GF-D8 (cell line): ENCODE results near the gene RGS5.
A peak's percentile ranks its signal among the peaks of the same experiment; 100 is the strongest.

Source experiments
- DNase-seq: peaks from one replicate; lab custom pipeline; 2025; lab: John Stamatoyannopoulos, UW

The RGS5 gene

GRCh38 chr1:163182330-163182949 lies 20.3 kb downstream of the RGS5 start:
- no peak for DNase-seq

- peak; percentile 55 for DNase-seq
Observed at GRCh38 chr1:163178628-163179027, 24.1 kb downstream of the RGS5 start.

GRCh38 chr1:163176797-163177196 lies 25.9 kb downstream of the RGS5 start:
- no peak for DNase-seq

GRCh38 chr1:163174524-163175437 lies 27.9 kb downstream of the RGS5 start:
- no peak for DNase-seq

DNA sequence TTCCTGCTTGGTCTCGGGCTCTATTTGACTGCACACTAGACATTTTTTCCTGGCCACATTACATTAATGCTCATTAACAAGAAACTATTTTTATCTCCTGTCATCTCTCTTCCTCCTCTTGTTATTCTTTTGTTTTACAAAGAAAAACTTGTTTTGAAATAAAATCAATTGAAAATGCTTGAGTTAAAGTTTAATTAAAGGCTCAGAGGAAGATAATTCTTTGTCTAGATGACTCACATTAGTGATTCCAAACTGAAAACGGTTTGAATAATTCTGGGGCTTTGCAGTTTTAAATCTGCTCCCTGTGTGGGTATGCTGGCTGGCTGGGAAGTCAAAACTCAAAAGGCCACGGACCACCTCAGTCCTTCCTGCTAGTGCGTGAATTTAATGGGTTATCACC lies 29.6 kb downstream of the RGS5 start:
- no peak for DNase-seq

- no peak for DNase-seq
Observed at GRCh38 chr1:163172596-163172995, 30.1 kb downstream of the RGS5 start.

- no peak for DNase-seq
Observed at GRCh38 chr1:163171826-163172225, 30.9 kb downstream of the RGS5 start.

DNA sequence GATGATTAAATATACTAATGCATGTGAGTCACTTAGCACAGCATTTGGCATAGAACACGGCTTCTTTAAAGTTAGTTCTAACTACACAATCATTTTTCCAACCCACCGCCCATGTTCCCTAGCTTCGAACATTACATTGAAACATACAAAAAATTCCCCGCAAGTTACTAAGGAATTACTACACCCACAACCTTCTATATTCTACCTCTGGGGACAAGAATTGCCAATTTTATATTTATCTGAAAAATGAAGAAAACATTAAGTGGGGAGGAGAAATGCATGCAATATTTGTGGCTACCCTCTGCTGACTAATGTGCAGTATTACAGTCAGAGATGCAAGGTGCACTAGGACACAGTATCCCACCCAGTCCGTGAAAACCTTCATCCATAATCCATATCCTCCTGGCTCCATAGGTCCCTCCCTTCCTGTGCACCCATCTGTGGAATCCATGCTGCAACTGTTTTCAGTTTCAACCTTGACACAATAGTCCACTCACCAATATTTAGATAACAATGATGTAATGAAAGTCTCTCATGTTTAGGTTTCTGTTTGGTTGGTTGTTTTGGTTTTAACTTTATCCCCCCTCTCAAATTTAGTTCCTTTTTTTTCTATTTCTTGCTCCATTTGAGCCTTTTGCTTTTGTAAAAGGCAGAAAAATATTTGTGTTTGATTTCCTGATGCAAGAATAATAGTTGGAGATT lies 31.6 kb downstream of the RGS5 start:
- no peak for DNase-seq

- no peak for DNase-seq
Observed at GRCh38 chr1:163170331-163170730, 32.4 kb downstream of the RGS5 start.

- no peak for DNase-seq
Observed at GRCh38 chr1:163169553-163169952, 33.2 kb downstream of the RGS5 start.

DNA sequence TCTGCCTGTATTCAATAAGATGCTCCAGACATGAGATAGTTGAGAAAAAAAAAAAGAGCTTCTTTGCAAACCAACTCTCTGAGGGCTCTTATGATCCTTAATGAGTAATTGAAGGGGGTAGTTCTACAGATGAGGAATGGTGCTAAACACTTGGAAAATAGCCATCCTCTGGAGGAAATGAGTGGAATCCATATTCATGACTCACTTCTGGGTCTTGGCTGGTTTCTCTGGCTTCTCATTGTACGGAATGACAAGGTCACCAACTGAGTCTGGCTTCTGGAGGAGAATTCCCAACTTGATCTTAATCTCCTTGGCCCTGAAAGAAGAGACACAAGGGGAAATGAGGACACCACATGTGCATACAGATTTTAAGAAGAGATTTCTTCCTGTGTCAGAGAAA lies 34.7 kb downstream of the RGS5 start:
- no peak for DNase-seq

DNA sequence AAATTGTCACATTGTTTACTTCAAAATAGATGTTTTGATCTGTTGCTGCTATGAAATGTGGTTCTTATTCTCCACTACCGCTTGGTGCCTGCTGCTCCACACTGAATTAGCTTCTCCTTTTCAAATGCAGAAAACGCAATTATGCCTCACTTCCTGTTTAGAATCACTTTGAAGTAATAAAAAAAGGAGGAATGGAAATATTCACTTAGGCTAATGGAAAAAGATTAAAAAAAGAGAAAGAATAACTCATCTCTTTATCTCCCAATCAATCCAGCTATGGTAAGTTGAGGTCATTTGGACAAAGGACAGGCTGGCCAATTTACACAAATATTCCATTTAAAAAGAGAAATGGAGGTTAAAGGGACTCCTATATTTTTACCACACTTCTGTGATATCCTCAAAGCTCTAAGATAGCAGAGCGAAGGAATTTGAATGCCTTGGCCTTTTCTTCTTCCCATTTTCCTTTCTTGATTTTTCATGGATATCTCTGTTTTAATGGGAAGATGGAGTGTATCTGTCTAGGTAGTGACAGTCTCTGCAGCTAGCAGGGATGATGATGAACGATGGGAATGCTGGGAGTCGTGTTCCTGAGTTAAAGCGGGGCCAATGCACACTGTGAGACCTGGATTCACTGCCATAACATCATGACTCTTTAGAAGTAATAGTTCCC lies 35.7 kb downstream of the RGS5 start:
- DNase-seq, result no peak

- DNase-seq, result no peak
Observed at GRCh38 chr1:163165119-163165518, 37.6 kb downstream of the RGS5 start.

GRCh38 chr1:163163881-163164582 lies 38.7 kb downstream of the RGS5 start:
- no peak for DNase-seq

DNA sequence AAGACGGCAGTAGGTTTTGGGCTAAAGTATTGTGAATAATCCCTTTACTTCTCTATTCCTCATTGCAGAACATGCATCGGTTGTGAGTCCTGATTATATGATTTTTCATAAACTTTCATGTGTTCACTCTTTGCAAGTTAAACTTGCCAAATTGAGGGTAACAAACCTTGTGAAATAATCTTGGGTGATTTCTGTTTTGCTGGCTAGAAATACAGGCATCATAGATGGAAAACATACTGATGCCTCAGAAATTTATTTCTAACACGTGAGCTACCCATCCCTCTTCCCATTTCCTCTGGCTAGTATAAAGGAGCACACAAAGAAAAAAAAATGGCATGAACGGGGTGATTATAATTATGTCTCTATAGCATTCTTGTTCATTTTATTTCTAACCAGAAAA lies 39.6 kb downstream of the RGS5 start:
- DNase-seq, result no peak

DNA sequence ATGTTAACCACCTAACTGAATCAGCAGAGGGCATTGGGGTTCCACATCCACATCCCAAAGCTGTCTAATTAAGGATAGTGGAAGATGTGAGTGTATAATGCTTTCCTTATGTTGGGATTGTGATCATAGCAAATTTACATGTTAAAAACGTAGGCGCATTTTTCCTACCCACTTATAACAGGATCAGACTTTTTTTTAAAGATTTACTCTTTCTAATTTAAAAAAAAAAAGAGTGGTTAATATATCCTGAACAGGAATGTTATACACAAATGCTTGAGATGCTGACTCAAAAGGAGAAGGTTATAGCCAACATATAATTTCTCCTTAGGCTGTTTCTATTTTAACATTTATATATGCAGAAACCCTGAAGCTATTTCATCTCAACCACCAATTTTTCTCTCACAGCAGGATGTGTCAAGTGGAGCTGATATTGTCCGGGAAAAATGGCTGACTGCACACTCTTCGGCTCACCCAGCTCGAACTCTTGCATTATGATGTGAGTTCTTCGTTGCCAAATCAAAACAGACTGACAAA lies 40.3 kb downstream of the RGS5 start:
- DNase-seq, result no peak

GRCh38 chr1:163161841-163162240 lies 40.9 kb downstream of the RGS5 start:
- DNase-seq, result peak; percentile 78

- DNase-seq, result no peak
Observed at GRCh38 chr1:163161337-163161736, 41.4 kb downstream of the RGS5 start.

GRCh38 chr1:163155606-163156005 lies 47.1 kb downstream of the RGS5 start:
- DNase-seq, result no peak

DNA sequence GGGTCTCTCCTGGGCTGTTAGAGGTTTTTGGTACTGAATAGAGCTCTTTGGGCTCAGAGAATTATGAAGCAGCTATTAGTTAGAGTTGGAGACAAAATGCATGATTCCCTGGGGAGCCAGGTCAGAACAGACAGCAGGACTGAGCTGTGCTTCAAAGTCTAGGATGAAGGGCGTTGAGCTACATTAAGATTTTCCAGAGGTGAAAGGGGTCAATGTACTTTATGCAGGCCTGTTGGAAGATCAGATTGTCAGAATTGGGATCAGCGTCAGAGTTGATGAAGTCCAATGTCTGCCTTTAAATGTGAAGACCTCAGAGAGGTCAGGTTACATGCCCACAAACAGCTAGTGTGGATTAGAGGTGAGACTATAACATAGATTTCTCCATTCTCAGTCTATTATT lies 53.8 kb downstream of the RGS5 start:
- DNase-seq, result no peak

- DNase-seq, result no peak
Observed at GRCh38 chr1:163147019-163147418, 55.7 kb downstream of the RGS5 start.
